DOHH2 (cell line): ENCODE data around the gene ERVMER34-1.

Source experiments
- H3F3A ChIP-seq: fragments of 200-600 bp; sonication (generic), shearing (Covaris generic); 2 replicates; pipeline ENCODE4 v1.6.0; 2016; ENCODE audit warnings: antibody characterized with exemption, mild to moderate bottlenecking; ENCODE audit not compliant: control insufficient read depth, insufficient read depth
- H3K27ac ChIP-seq: fragments of 200-600 bp; sonication (generic); 2 replicates; pipeline ENCODE4 v1.5.1; 2014; ENCODE audit warnings: low read depth, mild to moderate bottlenecking, low read length, moderate library complexity
- H3K27me3 ChIP-seq: fragments of 200-600 bp; sonication (generic); 2 replicates; pipeline ENCODE4 v1.6.1; 2014; ENCODE audit warnings: mild to moderate bottlenecking, low read length, mixed read lengths; ENCODE audit not compliant: control insufficient read depth
- H3K36me3 ChIP-seq: fragments of 200-600 bp; sonication (generic); 2 replicates; pipeline ENCODE4 v1.6.1; 2014; ENCODE audit warnings: mild to moderate bottlenecking, low read length, moderate library complexity, mixed read lengths; ENCODE audit not compliant: control insufficient read depth
- H3K4me1 ChIP-seq: fragments of 200-600 bp; sonication (generic); 2 replicates; pipeline ENCODE4 v1.6.1; 2014; ENCODE audit warnings: mild to moderate bottlenecking, low read length, mixed read lengths; ENCODE audit not compliant: control insufficient read depth
- H3K4me2 ChIP-seq: fragments of 200-600 bp; sonication (generic); 2 replicates; pipeline ENCODE4 v1.6.0; 2014; ENCODE audit warnings: mild to moderate bottlenecking, low read length, moderate library complexity
- H3K4me3 ChIP-seq: fragments of 200-600 bp; sonication (generic); 2 replicates; pipeline ENCODE4 v1.5.1; 2014; ENCODE audit warnings: mild to moderate bottlenecking, low read length, mixed read lengths
- H3K79me2 ChIP-seq: fragments of 200-600 bp; sonication (generic); 2 replicates; pipeline ENCODE4 v1.6.1; 2014; ENCODE audit warnings: mild to moderate bottlenecking, low read length, mixed read lengths; ENCODE audit not compliant: control insufficient read depth
- H3K9me2 ChIP-seq: fragments of 200-600 bp; sonication (generic); replicated peaks from 2 replicates; pipeline ENCODE4 v1.6.1; 2014; ENCODE audit warnings: mild to moderate bottlenecking, low read length, mixed read lengths; ENCODE audit not compliant: control insufficient read depth
- H3K9me3 ChIP-seq: fragments of 200-600 bp; sonication (generic); 2 replicates; pipeline ENCODE4 v1.6.1; 2014; ENCODE audit warnings: antibody characterized with exemption, low read length, mixed read lengths; ENCODE audit not compliant: control insufficient read depth, insufficient read depth
- H4K20me1 ChIP-seq: fragments of 200-600 bp; sonication (generic); 2 replicates; pipeline ENCODE4 v1.6.0; 2014; ENCODE audit warnings: low read depth, mild to moderate bottlenecking, antibody characterized with exemption, low read length, moderate library complexity; ENCODE audit not compliant: control insufficient read depth, insufficient read depth
- CTCF ChIP-seq: fragments of 200-600 bp; sonication (generic); IDR thresholded peaks from one replicate; pipeline ENCODE4 v1.5.1; 2014; ENCODE audit warnings: antibody characterized with exemption, mild to moderate bottlenecking, low read depth, low read length; ENCODE audit not compliant: poor library complexity, severe bottlenecking
- EZH2phosphoT487 ChIP-seq: fragments of 200-600 bp; sonication (generic); IDR thresholded peaks from 2 replicates; pipeline ENCODE4 v1.6.1; 2017; ENCODE audit warnings: borderline replicate concordance, mild to moderate bottlenecking, antibody characterized with exemption, low read length, moderate library complexity, mixed read lengths

The ERVMER34-1 gene

GRCh38 chr4:52694936-52695335 lies 56.3 kb downstream of the ERVMER34-1 start:
- TF ChIP-seq CTCF (no peak), EZH2phosphoT487 (no peak)
- Histone ChIP-seq H3K4me2 (no peak overlapping the region), H3F3A (peaks cover 3% of the 10 kb centered on the region; the same call in 1 of the 2 replicates), H3K27me3 (no peaks in the 10 kb centered on the region), H3K4me1 (peaks cover 4% of the 10 kb centered on the region), H3K79me2 (no peaks in the 10 kb centered on the region), H3K27ac (no peak overlapping the region), H3K9me2 (no peaks in the 10 kb centered on the region), H3K9me3 (peaks cover 3% of the 10 kb centered on the region; the same call in 1 of the 2 replicates), H4K20me1 (no peaks in the 10 kb centered on the region), H3K36me3 (no peaks in the 10 kb centered on the region), H3K4me3 (no peak overlapping the region)

GRCh38 chr4:52693492-52693891 lies 57.7 kb downstream of the ERVMER34-1 start:
- Histone ChIP-seq H3K4me2 (no peak overlapping the region), H3F3A (no peaks in the 10 kb centered on the region), H3K36me3 (no peaks in the 10 kb centered on the region), H3K9me2 (no peaks in the 10 kb centered on the region), H3K79me2 (no peaks in the 10 kb centered on the region), H3K9me3 (peaks cover 3% of the 10 kb centered on the region; the same call in 1 of the 2 replicates), H3K27ac (no peak overlapping the region), H3K27me3 (no peaks in the 10 kb centered on the region), H3K4me3 (no peak overlapping the region), H4K20me1 (no peaks in the 10 kb centered on the region), H3K4me1 (no peaks in the 10 kb centered on the region; the same call in 1 of the 2 replicates)
- no peak for TF ChIP-seq EZH2phosphoT487
- TF ChIP-seq CTCF, result no peak
